HG02973 (cell line): Measurements from ENCODE around the gene CSH1.
"Not testable (repeated sequence)": the region's sequence is repeated elsewhere in the genome, so short reads cannot be mapped to it uniquely, and the experiment has no call there.

Experiments
- ATAC-seq: cut with Tn5 transposase; IDR thresholded peaks from one replicate; pipeline ENCODE4 v1.9.1; 2021; ENCODE audit warnings: moderate library complexity; ENCODE audit not compliant: unreplicated experiment

Gene CSH1

DNA sequence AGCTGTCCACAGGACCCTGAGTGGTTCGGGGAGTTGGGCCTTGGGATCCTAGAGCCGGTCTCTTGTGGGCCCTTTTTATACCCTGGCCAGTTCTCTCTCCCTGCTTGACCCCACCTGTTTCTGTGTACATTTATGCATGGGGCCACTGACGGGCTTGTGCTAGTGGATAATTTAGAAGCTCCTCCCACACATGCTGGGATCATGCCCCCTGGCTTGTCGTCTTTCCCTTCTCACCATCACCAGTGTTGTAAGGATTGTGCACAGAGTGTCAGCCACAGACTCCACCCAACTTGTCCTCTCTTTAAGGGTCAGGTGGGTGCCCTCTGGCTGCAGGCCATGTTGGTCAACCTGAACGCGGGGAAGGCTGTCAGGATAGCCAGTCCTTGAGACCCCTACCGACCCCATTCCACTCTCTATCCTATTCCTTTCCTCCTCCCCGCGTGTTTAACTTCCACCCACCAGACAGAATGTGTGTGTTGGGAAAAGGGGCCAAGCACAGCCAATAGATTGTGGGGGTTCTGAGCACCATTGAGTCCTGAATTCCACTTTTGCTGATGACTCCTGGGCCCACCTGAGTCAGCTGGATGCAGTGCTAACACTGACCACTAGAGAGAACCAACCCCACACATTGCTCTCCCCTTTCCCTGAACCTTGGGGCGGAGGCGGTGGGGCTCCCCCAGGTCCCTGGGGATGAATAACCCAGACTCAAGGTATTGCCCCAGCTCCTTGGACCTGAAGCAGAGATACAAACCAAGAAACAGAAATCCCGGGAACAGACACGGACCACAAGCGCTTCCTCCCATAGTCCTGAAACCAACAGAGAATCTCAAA lies at the start of gene CSH1:
Gene CSH1, minus strand, starts transcription at position 51 of the 831 bp plus-strand sequence. CDS start 63 bp downstream, outside the sequence.
- ATAC-seq = not testable (repeated sequence)

DNA sequence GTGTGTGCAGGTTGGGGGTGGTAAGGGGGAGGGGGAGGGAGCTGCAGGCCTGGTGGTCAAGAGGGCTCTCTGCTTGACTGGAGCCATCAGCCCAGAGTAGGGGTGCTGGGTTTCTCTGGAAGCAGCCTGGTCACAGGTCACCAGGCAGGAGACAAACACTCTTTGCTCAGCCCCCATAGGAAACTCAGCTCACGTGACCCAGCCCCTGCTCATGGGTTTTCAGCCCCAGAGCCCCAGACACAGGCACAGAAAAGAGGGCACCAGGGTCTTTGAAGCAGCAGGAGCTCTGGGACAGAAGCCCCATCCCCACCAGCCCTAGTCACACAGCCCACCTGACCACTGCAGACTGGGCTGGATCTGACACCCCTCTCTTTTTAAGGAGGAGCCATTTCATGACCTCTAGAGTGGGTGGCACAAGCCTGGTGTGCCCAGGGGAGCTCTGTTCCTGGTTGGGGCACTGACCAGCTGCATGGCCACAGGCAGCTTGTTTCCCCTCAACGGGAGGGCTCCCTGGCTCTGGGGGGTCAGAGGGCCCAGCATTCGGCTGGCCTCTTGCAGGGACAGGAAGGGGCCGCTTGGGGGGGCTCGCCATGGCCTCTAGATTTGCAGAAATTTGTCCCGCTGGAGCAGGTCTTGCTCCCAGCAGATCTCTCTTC lies 49.5 kb upstream of the CSH1 start:
- ATAC-seq = no peak

DNA sequence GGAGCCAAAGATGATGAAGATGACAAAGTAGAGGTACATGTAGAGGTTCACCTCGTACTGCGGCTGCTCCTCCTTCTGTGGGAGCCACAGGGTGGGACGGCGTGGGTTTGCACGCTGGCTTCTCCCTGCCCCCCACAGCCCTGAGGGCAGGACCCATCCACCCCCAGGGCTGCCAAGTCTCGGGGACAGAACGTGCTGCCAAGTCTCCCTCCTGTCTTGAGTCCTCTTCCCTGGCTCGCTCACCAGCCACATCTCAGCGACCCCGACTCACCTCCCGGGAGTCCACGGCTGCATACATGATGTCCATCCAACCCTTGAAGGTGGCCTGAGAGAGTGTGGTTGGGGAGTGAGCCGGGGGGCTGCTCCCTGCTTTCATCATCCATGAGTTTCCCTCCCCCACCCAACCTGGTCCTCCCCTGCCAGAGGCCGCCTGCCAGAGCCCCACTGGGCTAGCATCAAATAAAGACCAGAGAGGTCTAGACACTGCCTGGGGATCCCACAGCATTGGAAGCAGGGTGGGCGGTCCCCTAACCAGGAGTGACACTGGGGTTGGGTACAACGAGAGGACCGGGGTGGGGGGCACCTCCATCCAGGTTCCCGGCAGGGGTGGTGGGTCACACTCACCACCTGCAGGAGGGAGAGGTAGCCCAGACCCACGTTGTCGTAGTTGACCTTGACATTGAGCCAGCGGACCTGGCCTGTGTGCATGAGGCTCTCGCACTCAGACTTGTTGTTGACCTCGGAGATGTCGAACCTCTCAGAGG lies 48.5 kb upstream of the CSH1 start:
- ATAC-seq = no peak

DNA sequence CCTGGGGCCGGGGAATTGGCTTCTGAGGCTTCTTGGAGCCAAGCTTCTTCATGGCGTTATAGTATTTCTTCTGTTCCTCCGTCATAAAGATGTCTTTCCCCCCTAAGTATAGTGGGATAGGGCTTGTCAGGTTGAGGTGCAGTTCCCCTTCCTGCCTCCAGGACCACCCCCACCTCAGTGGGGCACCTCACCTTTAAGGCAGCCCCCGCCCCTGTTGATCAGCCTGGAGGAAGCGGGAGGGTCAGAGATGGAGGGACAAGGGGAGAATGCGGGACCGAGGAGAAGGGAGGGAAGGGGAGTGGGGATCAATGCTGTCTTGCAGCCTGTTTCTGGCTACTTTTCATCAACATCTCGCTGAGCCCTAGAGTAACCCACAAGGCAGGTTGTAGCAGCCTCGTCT lies 47.4 kb upstream of the CSH1 start:
- ATAC-seq = no peak

DNA sequence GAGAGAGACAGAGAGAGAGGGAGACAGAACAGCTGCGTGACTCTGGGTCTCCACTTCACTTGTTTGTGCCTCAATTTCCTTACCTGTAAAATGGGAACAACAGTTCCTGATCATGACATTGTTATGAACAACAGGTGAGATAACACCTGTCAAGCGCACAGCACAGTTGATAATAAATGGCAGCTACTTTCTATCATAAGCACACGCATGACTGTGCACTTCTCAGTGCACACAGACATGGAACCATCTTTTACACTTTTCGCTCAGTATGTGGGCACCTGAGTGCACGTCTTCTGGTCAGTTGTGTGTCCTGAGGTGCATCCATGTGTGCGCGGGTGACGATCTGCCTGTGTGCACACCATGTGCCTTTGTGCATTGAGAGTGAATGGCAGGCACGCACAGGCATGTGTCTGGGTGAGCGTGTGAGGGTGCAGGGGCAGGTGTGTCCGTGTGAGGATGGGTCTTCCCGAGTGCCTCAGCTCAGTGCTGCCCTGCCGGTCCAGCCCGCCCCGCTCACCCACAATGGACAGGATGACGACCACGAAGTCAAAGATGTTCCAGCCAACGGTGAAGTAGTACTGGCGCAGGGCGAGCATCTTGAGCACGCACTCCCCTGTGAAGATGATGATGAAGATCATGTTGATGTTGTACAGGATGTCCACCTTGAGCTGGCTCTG lies 46.1 kb upstream of the CSH1 start:
- ATAC-seq = no peak

DNA sequence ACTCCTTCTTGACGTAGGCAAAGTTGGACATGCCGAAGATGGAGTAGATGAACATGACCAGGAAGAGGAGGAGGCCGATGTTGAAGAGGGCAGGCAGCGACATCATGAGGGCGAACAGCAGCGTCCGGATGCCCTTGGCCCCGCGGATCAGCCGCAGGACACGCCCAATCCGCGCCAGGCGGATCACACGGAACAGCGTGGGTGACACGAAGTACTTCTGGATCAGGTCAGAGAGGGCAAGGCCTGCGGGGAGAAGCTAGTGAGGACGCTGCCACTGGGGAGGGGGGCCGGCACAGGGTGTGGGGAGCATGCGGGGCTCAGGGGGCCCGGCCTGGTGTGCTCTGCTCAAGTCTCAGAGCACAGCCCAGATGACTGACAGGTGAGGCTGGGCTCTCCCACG lies 45.4 kb upstream of the CSH1 start:
- ATAC-seq = no peak

DNA sequence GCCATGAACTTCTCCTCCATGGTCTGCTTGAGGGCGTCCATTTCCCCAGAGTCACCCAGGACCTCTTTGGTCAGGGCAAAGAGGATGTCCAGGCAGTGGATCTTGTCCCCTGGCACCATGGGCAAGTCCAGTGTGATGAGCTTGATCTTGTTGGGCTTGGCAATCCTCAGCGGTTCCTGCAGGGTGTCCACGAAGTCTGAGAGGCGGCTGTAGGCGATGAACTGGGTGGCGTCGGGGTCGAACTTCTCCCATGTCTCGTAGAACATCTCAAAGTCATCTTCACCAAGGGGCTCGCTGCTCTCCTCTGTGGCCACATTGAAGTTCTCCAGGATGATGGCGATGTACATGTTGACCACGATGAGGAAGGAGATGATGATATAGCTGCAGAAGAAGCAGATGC lies 44.8 kb upstream of the CSH1 start:
- no peak for ATAC-seq

DNA sequence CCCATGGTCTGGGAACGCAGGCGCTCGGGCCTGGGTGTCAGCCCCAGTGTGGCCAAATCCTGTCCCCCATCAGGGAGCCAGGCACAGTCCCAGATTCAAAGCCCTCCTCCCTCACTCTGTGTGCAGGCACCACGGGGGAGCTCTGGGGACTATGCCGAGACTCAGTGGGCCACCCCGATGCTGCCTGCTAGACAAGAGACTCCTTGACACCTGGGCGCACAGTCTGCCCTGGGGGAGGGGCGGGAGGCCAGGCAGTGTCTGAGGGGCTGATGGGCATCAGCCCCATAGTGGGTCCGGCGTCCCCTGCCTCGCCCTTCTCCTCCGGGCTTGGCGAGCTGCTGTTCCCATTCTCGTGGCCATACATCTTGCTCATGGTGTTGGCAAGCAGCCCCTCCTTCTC lies 44.2 kb upstream of the CSH1 start:
- no peak for ATAC-seq

DNA sequence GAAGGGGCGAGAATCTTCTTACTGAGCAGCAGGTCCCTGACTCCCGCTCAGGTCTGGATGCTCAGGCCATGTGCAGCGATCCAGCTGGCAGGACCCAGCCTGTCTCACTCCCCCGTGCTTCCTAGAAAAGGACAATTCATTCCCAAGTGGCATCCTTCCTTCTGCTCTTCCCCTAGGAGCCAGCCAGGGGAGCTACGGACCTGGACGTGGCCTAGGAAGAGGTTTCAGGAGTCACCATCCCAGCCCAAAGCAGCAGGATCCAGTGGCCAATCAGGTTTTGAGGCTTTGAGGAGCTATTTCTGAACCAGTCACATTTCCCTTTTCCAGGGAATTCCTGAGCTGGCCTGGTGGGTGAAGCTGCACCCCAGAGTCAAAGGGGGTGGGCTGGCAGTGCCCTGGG lies 43.5 kb upstream of the CSH1 start:
- no peak for ATAC-seq

DNA sequence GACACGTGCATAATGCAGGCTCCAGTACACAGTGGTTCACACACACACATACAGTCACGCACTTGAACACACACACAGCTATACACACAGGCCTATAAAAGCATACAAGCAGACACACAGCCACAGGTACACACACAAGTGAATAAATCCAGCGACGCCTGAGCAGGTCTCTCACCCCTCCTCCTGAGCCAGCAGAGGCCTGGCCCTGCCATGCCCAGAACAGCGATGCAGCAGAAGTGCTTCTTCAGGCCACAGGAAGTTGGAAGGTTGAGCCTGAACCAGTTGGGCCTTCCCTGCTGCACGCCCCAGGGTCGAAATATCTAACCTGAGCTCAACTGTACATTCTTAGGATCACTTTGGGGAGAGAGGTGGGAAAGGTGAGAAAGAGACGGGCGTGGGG lies 43.0 kb upstream of the CSH1 start:
- no peak for ATAC-seq

DNA sequence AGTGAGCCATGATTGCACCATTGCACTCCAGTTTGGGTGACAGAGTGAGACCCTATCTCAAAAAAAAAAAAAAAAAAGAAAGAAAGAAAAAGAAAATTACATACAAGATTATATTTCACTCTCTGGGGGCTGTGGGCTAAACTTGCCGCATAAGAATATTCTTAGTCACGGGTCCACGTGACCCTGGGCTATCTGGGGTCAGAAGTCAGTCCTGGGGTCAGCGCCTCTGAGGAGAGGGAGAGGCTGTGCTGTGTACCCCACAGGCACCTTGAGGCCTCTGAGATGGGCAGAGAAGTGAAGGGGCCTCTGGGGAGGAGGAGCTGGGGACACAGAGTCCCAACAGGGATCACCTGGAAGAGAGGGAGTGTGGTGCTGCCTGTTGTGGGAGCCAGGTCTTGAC lies 41.5 kb upstream of the CSH1 start:
- no peak for ATAC-seq

DNA sequence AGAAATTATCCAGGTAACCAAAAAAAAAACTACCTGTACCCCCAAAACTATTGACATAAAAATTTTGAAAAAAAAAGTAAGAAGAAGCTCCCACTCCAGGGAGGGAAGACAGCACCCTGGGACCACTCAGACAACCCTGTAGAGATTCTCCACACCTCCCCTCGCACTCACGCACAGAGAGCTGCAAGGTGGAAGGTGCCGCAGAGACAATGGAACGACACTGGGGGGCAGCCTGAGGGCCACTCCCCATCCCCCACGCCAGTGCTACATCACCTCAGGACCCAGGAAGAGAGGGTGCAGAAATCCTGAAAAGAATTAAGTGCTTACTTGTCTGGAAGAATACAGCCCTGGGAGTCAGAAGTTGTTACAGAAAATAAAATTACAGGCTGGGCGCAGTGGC lies 40.9 kb upstream of the CSH1 start:
- ATAC-seq = no peak

DNA sequence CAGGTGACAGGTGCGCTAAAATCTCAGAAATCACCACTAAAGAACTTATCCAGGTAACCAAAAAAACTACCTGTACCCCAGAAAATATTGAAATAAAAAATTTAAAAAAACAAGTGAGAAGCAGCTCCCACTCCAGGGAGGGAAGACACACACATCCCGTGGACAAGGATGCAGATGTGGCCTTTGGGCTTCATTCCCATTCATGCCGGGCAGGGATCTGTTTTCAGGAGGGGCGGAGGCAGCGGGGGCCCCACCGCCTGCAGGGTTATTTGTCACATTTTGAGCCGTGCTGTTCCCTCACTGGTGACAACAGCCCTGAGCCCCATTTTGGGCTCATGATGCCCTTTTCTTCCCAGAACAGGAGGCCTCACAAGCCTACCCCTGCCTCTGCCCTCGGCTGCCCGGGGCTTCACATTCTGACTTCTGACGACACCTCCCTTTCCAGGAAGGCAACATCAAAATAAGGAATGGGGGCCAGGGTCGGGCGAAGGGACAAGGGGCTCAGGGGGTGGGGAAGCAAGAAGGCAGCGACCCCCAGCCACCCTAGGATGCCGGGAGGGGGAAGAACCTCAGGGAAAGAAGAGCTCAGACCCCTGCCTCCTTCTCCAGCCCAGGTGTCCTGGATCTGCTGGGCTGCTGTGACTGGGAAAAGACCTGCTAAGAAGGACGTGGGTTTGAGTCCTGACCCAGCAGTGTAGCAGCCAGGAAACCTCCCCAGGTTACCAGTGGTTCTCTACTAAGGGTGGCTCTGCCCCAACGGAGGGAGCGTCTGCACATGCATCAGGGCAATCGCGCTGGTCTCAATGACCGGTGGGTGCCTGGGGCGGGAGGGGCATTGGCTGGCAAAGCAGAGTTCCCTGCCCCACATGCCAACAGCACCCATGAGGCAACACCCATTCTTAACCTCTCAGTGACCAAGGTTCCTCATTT lies 38.1 kb upstream of the CSH1 start:
- no peak for ATAC-seq

DNA sequence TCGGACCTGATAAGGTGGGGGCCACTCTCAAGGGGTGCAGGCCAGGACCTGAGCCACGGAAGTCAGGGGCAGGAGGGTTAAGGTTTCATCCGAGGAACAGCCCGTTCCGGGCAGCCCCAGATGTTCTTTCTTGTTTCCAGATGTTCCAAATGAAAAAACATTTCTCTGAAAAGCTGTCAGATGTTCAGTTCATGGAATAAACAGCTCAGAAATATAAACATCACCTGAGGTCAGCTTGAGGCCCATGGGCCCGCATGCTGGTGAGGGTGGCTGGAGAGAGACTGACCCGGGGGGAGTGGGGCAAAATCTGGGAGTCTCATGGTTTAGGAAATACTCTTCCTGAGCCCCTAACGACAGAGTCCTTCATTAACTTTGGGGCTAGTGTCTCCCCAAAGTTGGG lies 37.2 kb upstream of the CSH1 start:
- no peak for ATAC-seq

DNA sequence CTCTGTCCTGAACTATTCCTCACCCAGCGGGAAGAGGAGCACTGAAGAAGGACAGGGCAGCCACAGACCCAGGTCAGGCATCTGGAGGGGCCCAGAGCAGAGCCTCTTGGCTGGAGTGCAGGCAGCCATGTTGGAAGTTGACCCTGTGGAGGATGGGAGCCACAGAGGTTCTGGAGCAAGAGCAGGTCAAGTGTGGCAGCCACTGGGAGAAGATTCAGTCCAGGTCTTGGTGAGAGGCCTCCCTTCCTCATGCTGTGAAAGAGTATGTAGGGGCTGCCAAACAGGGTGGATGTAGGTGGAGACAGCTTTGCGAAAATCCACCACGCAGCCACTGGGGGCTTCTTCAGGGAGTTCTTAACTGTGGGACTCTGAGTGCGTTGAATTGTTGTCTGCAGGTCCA lies 36.3 kb upstream of the CSH1 start:
- ATAC-seq = no peak

DNA sequence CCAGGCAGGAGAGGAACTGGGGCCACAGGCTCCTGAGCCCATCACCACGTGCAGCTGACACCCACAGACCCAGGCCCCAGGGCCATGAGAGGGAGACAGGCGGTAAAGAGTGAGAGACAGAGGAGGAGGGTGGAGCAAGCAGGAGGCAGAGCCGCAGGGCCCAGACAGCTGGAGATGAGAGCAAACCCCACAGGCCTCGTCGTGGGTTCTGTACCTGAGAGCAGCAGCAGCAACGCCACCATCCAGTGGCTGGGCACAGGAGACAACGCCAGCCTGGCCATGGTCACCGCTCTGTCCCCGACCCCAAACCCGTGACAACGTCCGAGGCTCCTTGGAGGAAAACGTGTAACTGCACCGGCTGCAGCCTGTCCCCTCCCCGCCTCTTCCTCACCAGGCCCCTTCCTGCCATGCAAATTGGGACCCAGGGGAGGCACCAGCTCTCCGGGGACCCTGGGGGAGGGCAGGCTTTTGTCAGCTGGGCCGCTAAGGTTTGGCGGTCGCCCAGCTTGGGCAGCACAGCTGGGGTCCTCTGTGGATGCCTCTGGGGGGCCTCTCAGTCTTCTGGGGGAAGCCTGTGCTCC lies 35.7 kb upstream of the CSH1 start, which contains the start of gene CD79B:
Gene CD79B, minus strand, starts transcription at position 351 of the 581 bp plus-strand sequence. Its CDS starts 70 bp downstream, at position 281.
- ATAC-seq = peak; percentile 73

DNA sequence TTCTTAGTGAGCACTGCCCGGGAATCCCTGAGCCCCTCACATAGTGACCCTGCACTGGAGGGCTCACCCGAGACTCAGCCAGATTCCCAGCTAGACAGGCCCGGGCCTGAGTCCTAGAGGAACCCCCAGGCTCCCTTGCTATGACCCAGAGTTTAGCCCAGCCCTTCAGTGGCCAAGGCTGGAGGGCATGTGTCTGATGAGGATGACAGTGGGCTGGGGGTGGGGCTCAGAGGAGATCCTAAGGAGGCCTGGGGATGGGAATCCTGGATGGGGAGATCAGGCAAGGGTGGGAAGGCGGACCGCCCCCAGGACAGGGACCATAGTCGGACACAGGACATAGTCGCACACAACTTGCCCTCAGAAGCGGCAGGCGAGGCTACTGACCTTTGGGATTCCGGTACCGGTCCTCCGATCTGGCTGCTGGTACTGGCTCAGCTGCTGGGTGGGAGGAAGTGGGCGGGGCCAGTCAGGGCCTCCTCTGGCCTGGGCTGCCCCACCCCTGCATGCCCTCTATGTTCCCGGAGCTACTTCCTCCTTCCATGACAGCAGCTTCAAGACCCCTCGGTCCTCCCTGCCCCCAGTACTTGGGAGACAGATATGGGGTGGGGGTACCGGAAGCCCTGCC lies 34.7 kb upstream of the CSH1 start:
- ATAC-seq = peak; percentile 41

DNA sequence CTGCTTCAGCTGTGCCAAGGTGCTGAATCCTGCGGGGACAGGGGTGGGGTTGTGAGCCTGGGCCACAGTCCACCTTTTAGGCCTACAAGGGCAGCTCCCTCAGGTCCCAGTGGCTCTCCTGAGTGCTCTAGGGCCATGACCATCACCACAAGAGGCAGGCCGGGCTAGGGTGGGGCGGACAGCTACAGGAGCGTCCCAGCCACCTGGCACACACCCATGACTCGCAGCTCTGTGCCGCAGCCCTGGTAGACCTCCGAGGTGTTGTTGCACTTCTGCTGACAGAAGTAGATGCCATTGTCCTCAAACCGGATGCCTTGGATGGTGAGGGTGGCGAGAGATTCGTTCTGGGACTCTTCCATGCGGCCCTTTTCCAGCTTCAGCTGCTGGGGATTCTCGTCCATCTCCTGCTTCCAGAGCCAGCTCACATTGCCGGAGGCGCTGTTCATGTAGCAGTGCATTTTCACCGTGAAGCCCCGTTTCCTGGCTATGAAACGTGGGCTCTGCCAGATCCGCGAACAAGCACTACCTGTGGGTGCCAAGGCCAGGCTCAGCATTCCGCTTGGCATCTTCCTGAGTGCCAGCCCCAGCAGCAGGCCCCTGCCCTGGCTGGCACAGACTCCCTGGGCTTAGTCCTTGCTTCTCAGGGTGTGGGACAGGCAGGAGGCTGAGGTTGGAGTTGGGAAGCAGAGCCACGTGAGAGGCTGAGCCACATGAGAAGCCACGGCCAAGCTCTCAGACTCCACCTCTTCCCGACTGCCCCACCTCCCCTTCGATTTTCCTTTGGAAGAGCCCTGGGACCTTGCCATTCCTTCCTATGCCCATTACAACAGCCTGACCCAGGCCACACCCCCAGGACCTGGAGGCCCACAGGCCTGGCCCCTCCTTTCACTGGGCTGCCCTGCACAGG lies 33.7 kb upstream of the CSH1 start:
- no peak for ATAC-seq
